GM18868 (cell line): Measurements from ENCODE around the gene C22orf31.
"Not testable (repeated sequence)": the region's sequence is repeated elsewhere in the genome, so short reads cannot be mapped to it uniquely, and the experiment has no call there.

Source experiments
- ATAC-seq: cut with Tn5 transposase; IDR thresholded peaks from one replicate; pipeline ENCODE4 v1.9.1; 2021; ENCODE audit warnings: mild to moderate bottlenecking, moderate library complexity; ENCODE audit not compliant: unreplicated experiment

Gene C22orf31

GRCh38 chr22:29061773-29062172 is at the start of gene C22orf31:
Gene C22orf31, minus strand, starts transcription at chr22:29061831. Its CDS starts 39 bp downstream, at chr22:29061792.
- ATAC-seq, result no peak

- no peak for ATAC-seq
Observed at GRCh38 chr22:29110946-29111345, 49.3 kb upstream of the C22orf31 start.

GRCh38 chr22:29109822-29110221 is 48.2 kb upstream of the C22orf31 start:
- ATAC-seq, result no peak

GRCh38 chr22:29108137-29108536 is 46.5 kb upstream of the C22orf31 start:
- no peak for ATAC-seq

- ATAC-seq, result no peak
Observed at GRCh38 chr22:29106839-29107238, 45.2 kb upstream of the C22orf31 start.

- ATAC-seq, result no peak
Observed at GRCh38 chr22:29105468-29105867, 43.8 kb upstream of the C22orf31 start.

GRCh38 chr22:29103121-29103520 is 41.5 kb upstream of the C22orf31 start:
- ATAC-seq, result no peak

GRCh38 chr22:29102300-29102699 is 40.7 kb upstream of the C22orf31 start:
- ATAC-seq, result no peak

- no peak for ATAC-seq
Observed at GRCh38 chr22:29098296-29098695, 36.7 kb upstream of the C22orf31 start.

GRCh38 chr22:29096736-29097669 is 35.4 kb upstream of the C22orf31 start:
- ATAC-seq, result no peak

- no peak for ATAC-seq
Observed at GRCh38 chr22:29095459-29095858, 33.8 kb upstream of the C22orf31 start.

GRCh38 chr22:29093501-29094300 is 32.1 kb upstream of the C22orf31 start:
- ATAC-seq, result no peak

GRCh38 chr22:29093030-29093429 is 31.4 kb upstream of the C22orf31 start:
- no peak for ATAC-seq

- no peak for ATAC-seq
Observed at GRCh38 chr22:29092243-29092642, 30.6 kb upstream of the C22orf31 start.

GRCh38 chr22:29090039-29090438 is 28.4 kb upstream of the C22orf31 start:
- ATAC-seq, result no peak

- no peak for ATAC-seq
Observed at GRCh38 chr22:29089507-29089906, 27.9 kb upstream of the C22orf31 start.

- ATAC-seq, result no peak
Observed at GRCh38 chr22:29088809-29089208, 27.2 kb upstream of the C22orf31 start.

- no peak for ATAC-seq
Observed at GRCh38 chr22:29087012-29087411, 25.4 kb upstream of the C22orf31 start.

GRCh38 chr22:29083933-29084591 is 22.4 kb upstream of the C22orf31 start:
- ATAC-seq, result no peak

- not testable (repeated sequence) for ATAC-seq
Observed at GRCh38 chr22:29083576-29083932, 21.9 kb upstream of the C22orf31 start.

GRCh38 chr22:29082826-29083545 is 21.4 kb upstream of the C22orf31 start:
- no peak for ATAC-seq
